Activated naive CD8-positive, alpha-beta T cell treated with anti-CD3 and anti-CD28 coated beads, Interleukin-2, amount 10 ng/mL, durations not matched to agents 7 days and 5 days (primary cell): Measurements from ENCODE around the gene CCK. TPM values are rescaled to one million over a fixed set of nuclear protein-coding genes. Genes with fewer than 3 reads are reported as not detected.

Experiments used
- ATAC-seq: fragments of 150-1000 bp; cut with Tn5 transposase; one replicate; pipeline ENCODE4 v1.10.0; 2021; ENCODE audit warnings: low read depth, moderate library complexity
- POLR2A ChIA-PET: fragments of 350-600 bp; sonication (Branson Sonifier 250); formaldehyde crosslinking; loops from one replicate; lab custom pipeline; 2021; ENCODE audit warnings: antibody characterized with exemption; lab: Charles Lee
- DNase-seq: peaks from one replicate; pipeline ENCODE4 v3.0.0; 2021
- H3K27ac Mint-ChIP-seq: one replicate; pipeline ENCODE4 v1.8.0; 2022; ENCODE audit warnings: mild to moderate bottlenecking, mixed read lengths
- H3K27me3 Mint-ChIP-seq: one replicate; pipeline ENCODE4 v1.8.0; 2022; ENCODE audit warnings: mild to moderate bottlenecking, moderate library complexity, mixed read lengths
- H3K36me3 Mint-ChIP-seq: one replicate; pipeline ENCODE4 v1.8.0; 2021; ENCODE audit warnings: mild to moderate bottlenecking, mixed read lengths
- H3K4me1 Mint-ChIP-seq: one replicate; pipeline ENCODE4 v1.8.0; 2021; ENCODE audit warnings: mixed read lengths
- H3K4me3 Mint-ChIP-seq: one replicate; pipeline ENCODE4 v1.8.0; 2022; ENCODE audit warnings: mild to moderate bottlenecking, moderate library complexity, mixed read lengths
- H3K9me3 Mint-ChIP-seq: one replicate; pipeline ENCODE4 v1.8.0; 2021; ENCODE audit warnings: mixed read lengths
- total RNA-seq, 2 experiments: library from RNA; stranded (reverse); gene quantifications; one replicate each; pipeline ENCODE4 v1.2.3, GENCODE V29; 2021

The CCK gene
- total RNA-seq, 2 experiments from 2014 or later: not detected

GRCh38 chr3:42213417-42213816, 52.6 kb downstream of the CCK start:
- Mint-ChIP-seq H3K4me3 (peak overlapping the region; percentile 53), H3K36me3 (peaks cover 27% of the 10 kb centered on the region), H3K4me1 (peaks cover 52% of the 10 kb centered on the region), H3K27ac (peak overlapping the region; percentile 86), H3K9me3 (no peaks in the 10 kb centered on the region), H3K27me3 (no peaks in the 10 kb centered on the region)
- DNase-seq: peak; percentile 46
- POLR2A ChIA-PET: interaction anchor here (1.0 kb wide), 1 partner anchor 12 kb away, joined by 3 read pairs; no protein-coding TSS in a partner anchor
- peak; percentile 46 for ATAC-seq

- DNase-seq (no peak), ATAC-seq (no peak)
- no peaks in the 10 kb centered on the region for H3K27me3 Mint-ChIP-seq
- H3K36me3 Mint-ChIP-seq: peaks cover 33% of the 10 kb centered on the region
- H3K4me1 Mint-ChIP-seq: peaks cover 39% of the 10 kb centered on the region
- no peaks in the 10 kb centered on the region for H3K9me3 Mint-ChIP-seq
- POLR2A ChIA-PET: interaction anchor here (0.7 kb wide), 1 partner anchor 311 kb away, joined by 5 read pairs; no protein-coding TSS in a partner anchor
- H3K4me3 Mint-ChIP-seq: no peak overlapping the region
- no peak overlapping the region for H3K27ac Mint-ChIP-seq
Measured at GRCh38 chr3:42210726-42211125, 55.3 kb downstream of the CCK start.

- POLR2A ChIA-PET: no interaction called here
Measured at GRCh38 chr3:42209917-42210316, 56.1 kb downstream of the CCK start.

More at GRCh38 chr3:42209917-42210316, 56.1 kb downstream of the CCK start:
- ATAC-seq (no peak), DNase-seq (no peak)
- Mint-ChIP-seq H3K4me3 (no peak overlapping the region), H3K4me1 (peaks cover 33% of the 10 kb centered on the region), H3K9me3 (no peaks in the 10 kb centered on the region), H3K36me3 (peaks cover 36% of the 10 kb centered on the region), H3K27ac (no peak overlapping the region), H3K27me3 (no peaks in the 10 kb centered on the region)

Other genes with a start within 250 kb of the CCK start
- 10 to 100 TPM; 32.7 to 33.9 TPM for gene TRAK1, start 174.8 kb downstream of the CCK start, total RNA-seq
- gene LYZL4, start 144.4 kb upstream of the CCK start, total RNA-seq: not detected
- gene VIPR1, start 236.5 kb upstream of the CCK start, total RNA-seq: 10 to 100 TPM; 22.3 to 26.9 TPM